ENCODE measurements around the gene NIT1. TPM values are rescaled to one million over a fixed set of nuclear protein-coding genes. Genes with fewer than 3 reads are reported as not detected.
A peak's percentile ranks its signal among the peaks of the same experiment; 100 is the strongest.

NIT1 gene
- total RNA-seq, 1 donor from 2014 or later = 47.5 TPM

DNA sequence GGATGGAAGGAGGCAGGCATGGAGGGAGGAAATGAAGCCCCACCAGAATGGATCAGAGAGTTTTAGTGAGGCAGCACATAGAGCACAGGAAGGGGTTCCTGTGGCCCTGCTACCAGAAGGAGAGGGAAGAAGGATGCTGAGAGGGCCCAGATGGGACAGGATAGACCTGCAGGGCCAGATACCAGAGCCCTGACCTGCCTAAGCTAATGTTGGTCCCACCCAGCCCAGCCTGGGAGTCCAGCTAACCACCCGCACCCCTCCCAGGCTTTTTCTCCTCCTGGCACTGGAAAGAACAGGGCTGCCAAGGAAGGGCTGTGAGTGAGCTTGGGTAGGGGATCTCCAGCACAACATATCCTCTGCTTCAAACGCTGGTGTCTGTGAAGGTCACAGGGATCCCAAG, 35.4 kb upstream of the NIT1 start:
- H3K4me1 Mint-ChIP-seq (ENCODE audit: unreplicated experiment) = peaks cover 25% of the 10 kb centered on the region
- H3K27me3 Mint-ChIP-seq = no peaks in the 10 kb centered on the region
- DNase-seq (ENCODE audit: extremely low spot score, unreplicated experiment) = no peak
- TF ChIP-seq, protein P1, sequence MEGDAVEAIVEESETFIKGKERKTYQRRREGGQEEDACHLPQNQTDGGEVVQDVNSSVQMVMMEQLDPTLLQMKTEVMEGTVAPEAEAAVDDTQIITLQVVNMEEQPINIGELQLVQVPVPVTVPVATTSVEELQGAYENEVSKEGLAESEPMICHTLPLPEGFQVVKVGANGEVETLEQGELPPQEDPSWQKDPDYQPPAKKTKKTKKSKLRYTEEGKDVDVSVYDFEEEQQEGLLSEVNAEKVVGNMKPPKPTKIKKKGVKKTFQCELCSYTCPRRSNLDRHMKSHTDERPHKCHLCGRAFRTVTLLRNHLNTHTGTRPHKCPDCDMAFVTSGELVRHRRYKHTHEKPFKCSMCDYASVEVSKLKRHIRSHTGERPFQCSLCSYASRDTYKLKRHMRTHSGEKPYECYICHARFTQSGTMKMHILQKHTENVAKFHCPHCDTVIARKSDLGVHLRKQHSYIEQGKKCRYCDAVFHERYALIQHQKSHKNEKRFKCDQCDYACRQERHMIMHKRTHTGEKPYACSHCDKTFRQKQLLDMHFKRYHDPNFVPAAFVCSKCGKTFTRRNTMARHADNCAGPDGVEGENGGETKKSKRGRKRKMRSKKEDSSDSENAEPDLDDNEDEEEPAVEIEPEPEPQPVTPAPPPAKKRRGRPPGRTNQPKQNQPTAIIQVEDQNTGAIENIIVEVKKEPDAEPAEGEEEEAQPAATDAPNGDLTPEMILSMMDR (conservative IDR thresholded peaks at IDR 0.05) = no peak
- H3K9me3 Mint-ChIP-seq = no peaks in the 10 kb centered on the region
- H3K36me3 Mint-ChIP-seq = peaks cover 15% of the 10 kb centered on the region
- H3K27ac Mint-ChIP-seq = peak overlapping the region; percentile 97
- H3K4me3 Mint-ChIP-seq = peak overlapping the region; percentile 88

DNA sequence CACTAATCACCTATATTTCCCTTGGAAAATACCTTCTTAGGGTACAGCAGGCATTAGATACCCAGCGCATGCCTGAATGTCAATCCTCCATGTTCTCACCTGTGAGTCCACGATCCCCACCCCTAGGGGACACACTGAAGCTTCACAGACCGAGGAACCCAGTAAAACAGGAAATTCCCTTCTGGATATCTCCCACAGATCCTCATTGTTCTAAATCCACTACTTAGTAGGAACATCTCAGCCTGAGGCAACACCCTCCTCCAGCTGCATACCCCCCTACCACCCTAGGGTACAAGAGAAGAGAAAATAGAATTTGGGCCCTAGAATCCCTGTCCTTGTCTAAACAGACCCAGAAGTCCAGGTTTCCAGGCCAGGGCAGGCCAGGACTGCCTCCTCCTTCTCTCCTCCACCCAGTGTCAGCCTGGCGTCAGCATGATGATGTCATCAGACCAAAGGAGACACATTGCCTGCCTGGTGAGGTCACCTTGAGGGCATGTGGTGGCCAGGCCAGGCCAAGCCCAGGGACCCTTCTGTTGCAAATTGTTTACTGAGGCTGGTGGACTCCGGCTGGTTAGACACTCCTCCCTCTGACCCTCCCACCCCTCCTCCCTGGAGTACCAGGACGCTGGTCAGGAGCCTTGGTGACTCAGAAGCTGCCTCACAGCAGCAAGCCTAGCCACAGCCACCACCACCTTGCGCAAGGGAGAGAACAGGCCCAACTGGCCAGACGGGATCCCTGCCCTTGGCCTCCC, 34.7 kb upstream of the NIT1 start:
- H3K27me3 Mint-ChIP-seq = no peaks in the 10 kb centered on the region
- TF ChIP-seq, protein P1 (conservative IDR thresholded peaks at IDR 0.05) = no peak
- DNase-seq (ENCODE audit: extremely low spot score, unreplicated experiment) = no peak
- peaks cover 16% of the 10 kb centered on the region for H3K36me3 Mint-ChIP-seq
- H3K4me3 Mint-ChIP-seq = peak overlapping the region; percentile 88
- H3K27ac Mint-ChIP-seq = peak overlapping the region; percentile 97
- no peaks in the 10 kb centered on the region for H3K9me3 Mint-ChIP-seq
- H3K4me1 Mint-ChIP-seq (ENCODE audit: unreplicated experiment) = peaks cover 25% of the 10 kb centered on the region

DNA sequence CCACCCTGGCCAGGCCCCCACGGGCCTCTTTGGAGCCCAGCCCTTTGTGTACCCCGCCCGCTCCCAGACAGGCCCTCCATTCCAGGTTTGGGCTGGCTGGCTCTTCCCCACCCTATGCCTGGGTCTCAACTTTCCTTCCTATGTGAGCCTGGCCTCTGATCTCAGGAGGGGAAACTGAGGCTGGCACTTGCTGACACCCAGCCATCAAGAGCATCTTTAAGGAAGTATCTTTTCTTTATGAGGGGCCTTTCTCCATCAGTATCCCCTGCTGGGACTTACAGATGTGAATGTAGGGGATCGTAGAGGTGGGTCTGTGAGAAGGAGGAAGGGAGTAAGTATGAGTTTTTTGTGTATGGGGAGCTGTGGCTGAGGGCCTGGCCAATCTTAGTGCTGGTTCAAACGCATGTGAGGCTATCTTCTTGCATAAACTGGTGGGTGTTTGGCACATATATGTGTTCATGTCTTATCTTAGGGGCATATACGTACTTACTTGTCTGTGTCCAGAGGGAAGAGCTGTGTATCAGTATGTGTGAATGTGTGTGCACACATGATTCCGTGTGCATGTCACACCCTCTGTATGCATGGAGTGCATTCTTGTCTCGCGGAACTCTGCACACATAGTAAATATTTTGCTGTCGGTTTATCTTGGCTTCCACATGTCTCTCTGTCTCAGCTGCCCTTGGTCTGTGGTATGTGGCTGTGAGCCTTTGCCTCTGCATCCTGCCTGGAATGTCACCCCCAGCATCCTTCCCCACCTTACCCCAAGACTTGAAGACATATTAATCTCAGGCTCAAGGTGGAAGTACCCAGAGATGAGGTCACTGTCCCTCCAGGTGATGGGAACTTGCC, 33.9 kb upstream of the NIT1 start:
- Mint-ChIP-seq H3K27ac (peak overlapping the region; percentile 97), H3K4me1 (ENCODE audit: unreplicated experiment) (peaks cover 25% of the 10 kb centered on the region)
- DNase-seq (ENCODE audit: extremely low spot score, unreplicated experiment) = no peak

DNA sequence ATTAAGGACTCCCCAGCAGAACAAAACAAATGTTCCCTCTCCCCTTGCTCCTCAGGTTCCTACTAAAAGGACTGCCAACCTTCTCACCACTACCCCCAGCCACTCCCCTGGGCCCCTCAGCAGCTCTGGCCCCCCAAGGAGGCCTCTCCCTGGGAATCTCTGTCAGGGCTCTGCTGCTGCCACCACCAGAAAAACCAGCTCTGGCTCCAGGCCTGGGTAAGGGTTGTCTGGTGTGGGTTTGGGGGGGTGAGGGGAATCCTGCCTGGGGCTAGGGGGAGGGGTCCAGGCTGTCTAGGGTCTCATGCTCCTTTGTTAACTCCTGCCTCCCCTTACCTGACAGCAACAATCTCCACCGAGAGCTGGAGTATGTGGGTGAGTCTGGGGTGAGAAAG, 33.3 kb upstream of the NIT1 start:
- TF ChIP-seq, protein P1 (conservative IDR thresholded peaks at IDR 0.05) = no peak
- Mint-ChIP-seq H3K27me3 (no peaks in the 10 kb centered on the region), H3K9me3 (no peaks in the 10 kb centered on the region), H3K4me1 (ENCODE audit: unreplicated experiment) (peaks cover 25% of the 10 kb centered on the region), H3K36me3 (peaks cover 15% of the 10 kb centered on the region), H3K4me3 (peak overlapping the region; percentile 88), H3K27ac (peak overlapping the region; percentile 97)
- no peak for DNase-seq (ENCODE audit: extremely low spot score, unreplicated experiment)

More for the DNA sequence above, 33.9 kb upstream of the NIT1 start:
- Mint-ChIP-seq H3K4me3 (peak overlapping the region; percentile 88), H3K36me3 (peaks cover 18% of the 10 kb centered on the region), H3K27me3 (no peaks in the 10 kb centered on the region), H3K9me3 (no peaks in the 10 kb centered on the region)
- TF ChIP-seq, protein P1 (conservative IDR thresholded peaks at IDR 0.05) = no peak

DNA sequence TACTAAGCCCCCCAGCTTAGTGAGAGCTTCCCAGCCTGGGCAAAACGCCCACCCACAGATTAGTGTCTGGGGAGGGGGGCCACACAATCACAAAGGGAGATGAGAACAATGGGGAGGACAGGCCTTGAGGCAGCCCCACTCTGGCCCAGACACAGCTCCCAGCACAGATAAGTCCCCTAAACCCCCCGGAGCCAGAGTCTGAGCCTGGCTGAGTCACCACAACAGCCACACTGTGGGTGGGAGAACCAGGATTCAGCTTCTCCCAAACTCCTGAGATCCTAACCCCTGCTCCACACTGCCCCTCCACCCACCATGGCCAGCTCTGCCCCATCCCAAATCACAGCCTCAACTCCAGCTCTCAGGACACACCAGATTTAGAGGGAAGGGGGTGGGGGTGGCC, 32.7 kb upstream of the NIT1 start:
- Mint-ChIP-seq H3K27me3 (no peaks in the 10 kb centered on the region), H3K27ac (peak overlapping the region; percentile 97), H3K4me1 (ENCODE audit: unreplicated experiment) (peaks cover 25% of the 10 kb centered on the region), H3K36me3 (peaks cover 15% of the 10 kb centered on the region), H3K4me3 (peak overlapping the region; percentile 88), H3K9me3 (no peaks in the 10 kb centered on the region)
- TF ChIP-seq, protein P1 (conservative IDR thresholded peaks at IDR 0.05) = no peak
- DNase-seq (ENCODE audit: extremely low spot score, unreplicated experiment) = no peak

Measured in type B pancreatic cell (in vitro differentiated cells).